Glomerular endothelial cell (primary cell): ENCODE data around the gene ZCCHC12. TPM values are rescaled to one million over a fixed set of nuclear protein-coding genes. Genes with fewer than 3 reads are reported as not detected.

ENCODE experiments used
- DNase-seq: peaks from one replicate; pipeline ENCODE4 v3.0.0-alpha.2; 2011; ENCODE audit warnings: low read depth, low spot score; ENCODE audit errors: extremely low read depth
- total RNA-seq: library from RNA; depleted of rRNA; stranded (reverse); fragments of >200 nt; gene quantifications from 2 replicates; pipeline ENCODE4 v1.2.3, GENCODE V29; 2015

Gene ZCCHC12
- total RNA-seq, 1 donor from 2014 or later, result 0.29 TPM

DNA sequence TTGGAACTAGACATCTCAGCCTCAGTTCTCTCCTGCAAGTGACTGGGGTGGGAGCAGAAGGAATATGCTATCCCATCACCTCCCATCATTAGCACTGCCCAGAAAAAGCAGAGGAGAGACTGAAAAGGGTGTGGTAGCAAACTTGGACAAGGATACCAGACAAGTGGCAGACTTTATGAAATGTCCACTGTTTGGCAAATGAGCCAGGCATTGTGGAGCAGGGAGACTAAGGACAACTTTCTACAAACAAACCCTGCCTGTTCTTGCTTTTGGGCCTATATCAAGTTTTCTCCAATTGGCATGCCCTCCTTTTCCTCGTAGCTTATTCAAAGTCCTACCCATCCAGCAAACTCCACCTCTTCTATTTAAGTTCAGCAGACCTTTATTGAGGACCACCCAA is 41.6 kb downstream of the ZCCHC12 start:
- no peak for DNase-seq

- no peak for DNase-seq
Observed at GRCh38 chrX:118867251-118867650, 43.6 kb downstream of the ZCCHC12 start.

- no peak for DNase-seq
Observed at GRCh38 chrX:118872102-118872566, 48.5 kb downstream of the ZCCHC12 start.

Other genes with a start within 250 kb of the ZCCHC12 start
- gene IL13RA1, start 96.2 kb upstream of the ZCCHC12 start, total RNA-seq, result 69.4 and 78.1 TPM in 2 replicates
- gene LONRF3, start 150.8 kb downstream of the ZCCHC12 start, total RNA-seq, result 3.4 and 5.2 TPM in 2 replicates
- not detected in 2 replicates for gene CT47C1, start 249.2 kb downstream of the ZCCHC12 start, total RNA-seq